ENCODE data around the gene CPEB1.
"Not testable (repeated sequence)": the region's sequence is repeated elsewhere in the genome, so short reads cannot be mapped to it uniquely, and the experiment has no call there.

Gene CPEB1

GRCh38 chr15:82513587-82513986, 133.6 kb downstream of the CPEB1 start:
- not testable (repeated sequence) for DNase-seq (ENCODE audit: low read depth)

- DNase-seq (ENCODE audit: low read depth), result not testable (repeated sequence)
These were observed 139.5 kb downstream of the CPEB1 start for GRCh38 chr15:82507693-82508092.

GRCh38 chr15:82507087-82507486, 140.1 kb downstream of the CPEB1 start:
- not testable (repeated sequence) for DNase-seq (ENCODE audit: low read depth)

DNA sequence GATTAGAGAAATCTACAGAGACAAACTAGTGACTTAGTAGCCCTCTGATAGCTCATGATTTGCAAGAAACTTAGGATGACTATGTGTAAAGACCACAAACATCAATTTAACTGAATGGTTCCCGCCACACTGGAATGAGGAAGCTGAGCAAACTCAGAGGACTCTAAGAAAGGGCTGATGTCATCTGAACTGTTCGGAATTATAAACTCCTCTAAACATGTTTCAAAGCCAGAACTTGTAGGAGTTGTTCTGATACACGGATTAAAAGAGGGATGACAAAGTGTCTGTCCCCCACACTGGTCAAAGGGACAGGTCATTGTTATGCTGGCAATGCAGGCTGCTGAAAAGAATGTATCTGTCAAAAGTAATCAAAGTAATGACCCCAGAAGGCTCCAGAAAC, 141.3 kb downstream of the CPEB1 start:
- not testable (repeated sequence) for DNase-seq (ENCODE audit: low read depth)

- not testable (repeated sequence) for DNase-seq (ENCODE audit: low read depth)
These were observed 143.1 kb downstream of the CPEB1 start for GRCh38 chr15:82504074-82504473.

GRCh38 chr15:82502700-82503339, 144.3 kb downstream of the CPEB1 start:
- not testable (repeated sequence) for DNase-seq (ENCODE audit: low read depth)

- not testable (repeated sequence) for DNase-seq (ENCODE audit: low read depth)
These were observed 146.4 kb downstream of the CPEB1 start for GRCh38 chr15:82500772-82501171.

DNA sequence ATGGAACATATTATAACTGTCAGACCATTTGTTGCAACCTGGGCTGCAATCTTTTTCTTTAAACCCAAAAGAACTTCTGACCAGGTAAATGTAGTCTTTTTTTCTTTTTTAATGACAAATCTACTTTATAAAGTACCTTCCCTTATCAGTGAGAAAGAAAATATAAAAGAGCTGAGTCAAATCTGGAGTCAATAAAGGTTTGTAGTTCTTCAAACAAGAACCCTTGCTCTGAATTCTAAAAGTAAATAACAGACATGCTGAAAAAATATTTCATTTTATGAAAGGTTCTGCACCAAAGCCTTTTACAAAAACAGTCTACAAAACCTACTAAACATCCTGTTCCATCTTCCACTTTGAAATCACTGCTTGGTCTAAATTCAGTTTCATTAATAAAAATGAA, 149.2 kb downstream of the CPEB1 start:
- not testable (repeated sequence) for DNase-seq (ENCODE audit: low read depth)

Measured in HS-5 (cell line).